ENCODE measurements around the gene RNF223. TPM values are rescaled to one million over a fixed set of nuclear protein-coding genes. Genes with fewer than 3 reads are reported as not detected.
"Not testable (repeated sequence)": the region's sequence is repeated elsewhere in the genome, so short reads cannot be mapped to it uniquely, and the experiment has no call there.

The RNF223 gene
- total RNA-seq, 1 donor = not detected

DNA sequence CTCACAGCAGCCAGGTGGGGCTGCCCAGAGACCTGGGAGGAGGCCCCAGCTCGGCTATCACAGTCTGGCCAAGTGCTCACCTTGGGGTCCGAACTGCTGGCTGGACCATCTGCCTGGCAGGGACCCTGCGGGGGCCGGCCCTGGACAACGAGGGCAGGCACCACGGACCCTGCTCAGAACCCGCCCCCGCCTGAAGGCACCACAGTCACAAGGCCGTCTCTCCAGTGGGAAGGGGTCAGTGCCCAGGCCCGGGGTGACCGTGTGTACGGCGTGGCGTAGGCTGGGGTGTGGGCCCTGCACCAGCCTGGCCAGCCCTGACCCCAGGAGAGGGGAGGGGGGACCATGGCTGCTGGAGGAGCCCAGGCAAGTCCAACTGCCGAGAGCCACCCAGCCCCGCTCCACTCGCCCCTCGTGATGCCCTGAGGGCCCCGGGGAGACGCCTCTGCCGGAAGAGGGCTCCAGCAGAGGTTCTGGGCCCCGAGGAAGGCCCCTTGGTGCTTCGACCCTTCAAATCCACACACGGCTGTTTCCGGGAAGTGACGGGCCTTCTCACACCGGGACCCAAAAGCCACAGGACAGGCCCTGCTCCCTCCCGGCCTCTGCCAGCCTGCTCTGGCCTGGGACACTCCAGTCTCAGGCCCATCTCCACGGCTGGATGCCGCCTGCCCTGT is 11.2 kb upstream of the RNF223 start:
- H3K4me3 ChIP-seq (ENCODE audit: low read length) = no peak overlapping the region
- H3K27me3 ChIP-seq (ENCODE audit: insufficient read depth, low read length) = no peaks in the 10 kb centered on the region
- H3K4me1 ChIP-seq (ENCODE audit: insufficient read depth, low read length) = no peaks in the 10 kb centered on the region
- no peaks in the 10 kb centered on the region for H3K9me3 ChIP-seq (ENCODE audit: low read depth, low read length)

DNA sequence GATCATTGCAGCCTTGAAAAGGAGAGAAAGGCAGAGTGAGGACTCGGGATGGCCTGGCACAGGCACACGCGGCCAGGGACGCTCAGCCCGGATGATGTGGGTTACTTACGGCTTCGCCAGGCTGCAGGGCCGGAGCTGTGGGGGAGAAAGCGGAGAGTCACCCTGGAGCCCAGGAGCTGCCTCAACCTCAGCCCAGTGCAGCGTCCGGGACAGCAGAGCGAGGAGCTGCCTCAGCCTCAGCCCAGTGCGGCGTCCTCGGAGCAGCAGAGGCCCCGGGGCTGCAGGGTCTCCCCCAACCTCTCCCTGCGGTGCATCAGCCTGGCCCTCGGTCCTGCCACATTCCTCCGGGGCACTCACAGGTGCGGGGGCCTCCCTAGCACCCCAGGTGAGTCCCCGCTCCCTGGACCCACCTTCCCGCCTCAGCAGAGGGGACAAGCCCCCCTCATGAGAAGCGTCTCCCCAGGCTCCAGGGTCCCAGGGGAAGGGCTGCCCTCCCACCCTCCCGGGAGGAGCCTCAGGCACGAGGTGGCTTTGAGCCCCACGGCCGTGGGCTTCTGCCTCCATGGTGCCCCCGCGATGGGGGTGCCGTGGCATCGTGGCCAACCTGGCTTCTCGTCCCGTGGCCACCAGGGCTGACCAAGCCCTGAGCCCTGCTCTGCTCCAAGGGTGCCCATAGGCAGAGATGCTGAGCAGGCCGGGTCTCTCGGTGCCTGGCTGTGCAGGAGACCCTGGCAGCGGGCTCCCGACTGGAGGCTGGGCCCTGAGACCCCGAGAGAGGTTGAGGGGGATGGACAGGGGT is 10.5 kb upstream of the RNF223 start:
- Histone ChIP-seq H3K27me3 (ENCODE audit: insufficient read depth, low read length) (no peaks in the 10 kb centered on the region), H3K9me3 (ENCODE audit: low read depth, low read length) (no peaks in the 10 kb centered on the region), H3K4me1 (ENCODE audit: insufficient read depth, low read length) (peaks cover 2% of the 10 kb centered on the region), H3K4me3 (ENCODE audit: low read length) (no peak overlapping the region)

DNA sequence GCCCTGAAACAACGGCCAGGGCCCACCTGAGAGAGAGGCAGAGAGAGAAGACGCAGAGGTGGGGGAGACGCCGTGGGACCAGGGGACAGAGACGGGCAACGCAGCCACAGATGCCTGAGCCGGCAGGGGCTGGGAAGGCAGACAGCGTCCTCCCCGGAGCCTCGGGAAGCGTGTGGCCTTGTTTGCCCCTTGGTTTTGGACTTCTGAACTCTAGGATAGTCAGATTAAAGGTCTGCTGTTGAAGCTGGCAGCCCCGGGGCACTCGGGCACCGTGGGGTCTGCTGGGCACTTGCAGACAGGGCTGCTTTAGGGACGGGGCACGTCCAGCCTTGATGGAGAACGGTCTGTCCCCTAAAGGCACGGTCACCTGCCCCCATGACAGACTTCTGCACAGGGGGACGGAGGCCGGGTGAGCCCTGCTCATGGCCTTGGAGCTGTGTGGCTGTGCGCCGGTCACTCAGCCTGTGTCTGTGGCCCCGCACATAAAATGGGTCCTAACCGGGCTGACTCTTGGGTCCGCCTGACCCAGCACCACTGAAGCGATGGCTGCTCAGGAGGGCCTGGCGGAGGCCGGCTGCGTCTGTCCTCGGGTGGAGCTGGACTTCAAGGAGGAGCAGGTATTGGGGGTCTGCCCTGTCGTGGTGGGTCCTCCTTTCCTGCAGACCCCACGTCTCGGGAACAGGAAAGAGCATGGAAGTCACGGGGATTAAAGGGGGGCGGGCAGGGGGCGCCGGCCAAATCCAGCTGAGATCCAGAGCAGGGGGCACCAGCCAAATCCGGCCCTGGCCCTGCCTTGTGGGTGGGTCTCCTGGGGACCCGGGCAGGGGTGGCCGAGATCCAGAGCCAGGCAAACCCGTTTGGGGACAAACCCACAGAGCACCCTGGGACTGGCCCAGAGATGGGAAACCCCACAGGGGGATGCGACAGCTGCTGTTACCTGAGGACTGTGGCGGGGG is 9.6 kb upstream of the RNF223 start:
- H3K4me3 ChIP-seq (ENCODE audit: low read length) = no peak overlapping the region
- H3K27me3 ChIP-seq (ENCODE audit: insufficient read depth, low read length) = no peaks in the 10 kb centered on the region
- no peaks in the 10 kb centered on the region for H3K9me3 ChIP-seq (ENCODE audit: low read depth, low read length)
- peaks cover 6% of the 10 kb centered on the region for H3K4me1 ChIP-seq (ENCODE audit: insufficient read depth, low read length)

- Histone ChIP-seq H3K4me1 (ENCODE audit: insufficient read depth, low read length) (peaks cover 6% of the 10 kb centered on the region), H3K4me3 (ENCODE audit: low read length) (no peak overlapping the region), H3K9me3 (ENCODE audit: low read depth, low read length) (no peaks in the 10 kb centered on the region), H3K27me3 (ENCODE audit: insufficient read depth, low read length) (no peaks in the 10 kb centered on the region)
These were observed 8.8 kb upstream of the RNF223 start for GRCh38 chr1:1082776-1083415.

DNA sequence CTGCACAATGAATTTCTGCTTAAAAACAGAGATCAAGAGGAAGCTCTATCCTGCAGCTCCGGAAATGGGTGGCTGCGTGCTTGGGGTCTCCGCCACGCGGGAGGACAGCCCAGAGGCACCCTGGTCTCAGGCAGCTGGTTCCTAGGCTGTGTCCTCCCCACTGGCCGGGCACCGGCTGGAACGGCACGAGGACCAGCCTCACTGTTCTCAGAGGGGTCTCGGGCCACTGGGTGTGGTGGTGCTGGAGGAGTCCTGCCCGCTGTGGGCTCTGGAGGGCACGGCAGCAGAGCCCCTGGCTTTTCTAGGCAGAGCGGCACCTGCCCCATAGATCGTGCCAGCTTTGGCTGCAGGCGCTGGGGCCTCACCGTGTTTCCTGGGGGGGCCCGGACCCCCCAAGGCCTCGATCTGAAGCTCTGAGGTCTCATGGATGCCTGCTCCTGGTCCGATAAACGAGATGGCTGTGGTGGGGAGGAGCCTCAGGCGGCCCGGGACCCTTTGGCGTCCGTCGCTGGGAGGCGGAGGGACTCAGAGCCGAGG is 8.2 kb upstream of the RNF223 start:
- Histone ChIP-seq H3K27me3 (ENCODE audit: insufficient read depth, low read length) (no peaks in the 10 kb centered on the region), H3K4me1 (ENCODE audit: insufficient read depth, low read length) (peaks cover 6% of the 10 kb centered on the region), H3K4me3 (ENCODE audit: low read length) (no peak overlapping the region), H3K9me3 (ENCODE audit: low read depth, low read length) (no peaks in the 10 kb centered on the region)

GRCh38 chr1:1081311-1082238 is 7.5 kb upstream of the RNF223 start:
- H3K27me3 ChIP-seq (ENCODE audit: insufficient read depth, low read length) = no peaks in the 10 kb centered on the region
- H3K4me3 ChIP-seq (ENCODE audit: low read length) = no peak overlapping the region
- H3K4me1 ChIP-seq (ENCODE audit: insufficient read depth, low read length) = peaks cover 6% of the 10 kb centered on the region
- H3K9me3 ChIP-seq (ENCODE audit: low read depth, low read length) = no peaks in the 10 kb centered on the region

DNA sequence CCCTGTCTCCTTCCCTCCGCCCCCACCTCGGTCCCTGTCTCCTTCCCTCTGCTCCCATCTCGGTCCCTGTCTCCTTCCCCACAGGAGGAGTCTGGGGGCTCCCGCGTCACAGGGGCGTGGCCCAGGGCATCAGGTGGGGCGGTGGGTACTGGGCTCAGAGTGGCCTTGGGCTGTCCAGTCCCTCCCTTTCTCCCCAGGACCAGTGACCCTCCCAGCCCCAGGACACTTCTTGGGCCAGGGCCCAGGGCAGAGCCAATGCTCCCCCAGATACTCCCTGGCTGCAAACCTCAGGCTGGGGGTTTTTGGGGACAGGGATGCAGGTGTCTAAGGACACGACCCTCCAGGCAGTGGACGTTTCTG is 6.8 kb upstream of the RNF223 start:
- Histone ChIP-seq H3K27me3 (ENCODE audit: insufficient read depth, low read length) (no peaks in the 10 kb centered on the region), H3K9me3 (ENCODE audit: low read depth, low read length) (no peaks in the 10 kb centered on the region), H3K4me1 (ENCODE audit: insufficient read depth, low read length) (peaks cover 6% of the 10 kb centered on the region), H3K4me3 (ENCODE audit: low read length) (no peak overlapping the region)

DNA sequence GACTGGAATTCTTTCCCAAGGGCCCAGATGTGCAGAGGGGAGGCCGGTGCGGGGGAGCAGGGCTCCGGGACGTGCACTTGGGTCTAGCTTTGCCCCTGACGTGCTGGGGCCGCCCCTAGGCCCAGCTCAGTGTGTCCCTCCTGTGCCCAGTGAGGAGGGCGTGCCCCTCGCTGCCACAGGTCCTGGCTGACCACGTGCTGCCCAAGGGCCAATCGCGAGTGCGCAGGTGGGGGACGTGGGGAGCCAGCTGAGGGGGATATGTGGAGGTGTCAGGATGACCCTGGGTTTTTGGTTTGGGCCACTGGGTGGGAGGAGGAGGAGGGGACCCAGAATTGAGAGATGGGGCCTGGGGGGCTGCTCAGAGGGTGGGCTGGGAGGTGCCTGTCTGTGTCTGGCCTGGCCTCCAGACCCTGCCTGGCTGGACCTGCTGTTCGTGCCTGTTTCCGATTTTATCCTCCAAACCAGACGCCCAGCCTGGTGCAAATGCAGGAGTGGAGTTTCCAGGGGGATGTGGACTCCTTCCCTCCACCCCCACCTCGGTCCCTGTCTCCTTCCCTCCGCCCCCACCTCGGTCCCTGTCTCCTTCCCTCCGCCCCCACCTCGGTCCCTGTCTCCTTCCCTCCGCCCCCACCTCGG is 6.1 kb upstream of the RNF223 start:
- H3K4me1 ChIP-seq (ENCODE audit: insufficient read depth, low read length) = peaks cover 6% of the 10 kb centered on the region
- no peaks in the 10 kb centered on the region for H3K27me3 ChIP-seq (ENCODE audit: insufficient read depth, low read length)
- H3K4me3 ChIP-seq (ENCODE audit: low read length) = no peak overlapping the region
- no peaks in the 10 kb centered on the region for H3K9me3 ChIP-seq (ENCODE audit: low read depth, low read length)

GRCh38 chr1:1079408-1080121 is 5.5 kb upstream of the RNF223 start:
- Histone ChIP-seq H3K4me3 (ENCODE audit: low read length) (no peak overlapping the region), H3K27me3 (ENCODE audit: insufficient read depth, low read length) (no peaks in the 10 kb centered on the region), H3K4me1 (ENCODE audit: insufficient read depth, low read length) (peaks cover 6% of the 10 kb centered on the region), H3K9me3 (ENCODE audit: low read depth, low read length) (no peaks in the 10 kb centered on the region)

DNA sequence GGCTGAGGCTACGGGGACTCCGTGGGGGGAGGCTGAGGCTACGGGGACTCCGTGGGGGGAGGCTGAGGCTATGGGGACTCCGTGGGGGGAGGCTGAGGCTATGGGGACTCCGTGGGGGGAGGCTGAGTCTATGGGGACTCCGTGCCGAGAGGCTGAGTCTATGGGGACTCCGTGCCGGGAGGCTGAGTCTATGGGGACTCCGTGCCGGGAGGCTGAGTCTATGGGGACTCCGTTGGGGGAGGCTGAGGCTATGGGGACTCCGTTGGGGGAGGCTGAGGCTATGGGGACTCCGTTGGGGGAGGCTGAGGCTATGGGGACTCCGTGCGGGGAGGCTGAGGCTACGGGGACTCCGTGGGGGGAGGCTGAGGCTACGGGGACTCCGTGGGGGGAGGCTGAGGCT is 3.3 kb upstream of the RNF223 start:
- H3K4me3 ChIP-seq (ENCODE audit: low read length); H3K9me3 ChIP-seq (ENCODE audit: low read depth, low read length); H3K4me1 ChIP-seq (ENCODE audit: insufficient read depth, low read length); H3K27me3 ChIP-seq (ENCODE audit: insufficient read depth, low read length): not testable (repeated sequence)

DNA sequence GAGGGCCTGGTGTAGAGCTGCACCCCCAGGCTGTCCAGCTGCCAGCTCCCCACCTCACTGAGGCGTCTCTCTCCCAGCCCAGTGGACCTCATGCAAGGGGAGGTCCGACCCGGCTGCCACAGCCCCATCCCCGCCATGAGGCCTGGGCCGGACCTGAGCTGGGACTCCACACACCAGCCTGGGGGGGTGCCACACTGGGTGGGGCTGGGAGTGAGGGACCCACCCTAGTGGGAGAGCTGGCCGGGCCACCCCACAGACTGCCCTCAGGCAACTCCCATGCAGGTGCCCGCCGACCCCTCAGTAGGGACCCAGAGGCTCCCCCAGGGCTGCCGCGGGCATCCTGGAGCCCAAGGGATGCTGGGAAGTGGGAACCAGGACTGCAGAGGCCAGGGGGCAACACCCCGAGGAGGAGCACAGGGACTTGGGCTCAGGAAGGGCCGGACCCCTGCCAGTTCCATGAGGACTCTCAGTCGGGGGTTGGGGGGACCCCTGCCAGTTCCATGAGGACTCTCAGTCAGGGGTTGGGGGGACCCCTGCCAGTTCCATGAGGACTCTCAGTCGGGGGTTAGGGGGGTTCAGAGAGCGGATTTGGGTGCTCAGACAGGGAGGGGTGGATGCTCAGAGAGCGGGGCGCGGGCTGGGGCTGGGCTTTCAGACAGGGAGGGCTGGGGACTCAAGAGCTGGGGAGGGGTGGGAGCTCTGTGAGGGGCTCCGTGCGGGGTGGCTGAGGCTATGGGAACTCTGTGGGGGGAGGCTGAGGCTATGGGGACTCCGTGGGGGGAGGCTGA is 1.2 kb upstream of the RNF223 start:
- Histone ChIP-seq H3K27me3 (ENCODE audit: insufficient read depth, low read length) (no peaks in the 10 kb centered on the region), H3K4me1 (ENCODE audit: insufficient read depth, low read length) (peaks cover 6% of the 10 kb centered on the region), H3K9me3 (ENCODE audit: low read depth, low read length) (no peaks in the 10 kb centered on the region)

GRCh38 chr1:1074631-1075147 is 583 bp upstream of the RNF223 start:
- H3K4me1 ChIP-seq (ENCODE audit: insufficient read depth, low read length) = peaks cover 9% of the 10 kb centered on the region
- H3K9me3 ChIP-seq (ENCODE audit: low read depth, low read length) = no peaks in the 10 kb centered on the region
- H3K27me3 ChIP-seq (ENCODE audit: insufficient read depth, low read length) = no peaks in the 10 kb centered on the region
- no peak overlapping the region for H3K4me3 ChIP-seq (ENCODE audit: low read length)

More for the DNA sequence above, 1.2 kb upstream of the RNF223 start:
- no peak overlapping the region for H3K4me3 ChIP-seq (ENCODE audit: low read length)

Measured in mononuclear cell (primary cell).